Spleen (tissue), 7 donors: ENCODE results near the gene OR4D6.

Experiments used
- CTCF ChIP-seq, 11 experiments: fragments of 200-600 bp in 7 of 11; fragments of 450-650 bp in 4 of 11; sonication (generic) in 4 of 11; IDR thresholded peaks in 8 of 11; conservative IDR thresholded peaks in 3 of 11; 1 replicate in 7 of 11; 2 replicates in 4 of 11; pipeline versions ENCODE4 v1.4.0 to v1.8.0; 2016 to 2021; ENCODE audit warnings: antibody characterized with exemption in 11 of 11, inconsistent platforms in 4 of 11, mild to moderate bottlenecking in 1 of 11
- POLR2A ChIP-seq, 3 donors: fragments of 450-650 bp; IDR thresholded peaks; one replicate each; pipeline ENCODE4 v1.5.1; 2017; ENCODE audit warnings: antibody characterized with exemption in 3 of 3, mild to moderate bottlenecking in 1 of 3
- donor health status: DM: no; HTN: no; CAD: no; lungs with moderate emphysema.
- donor health status: DM: no; HTN: no; CAD: no.
- donor health status: DM: no; HTN: no; CAD: no.

- no peak for TF ChIP-seq POLR2A (IDR thresholded peaks at IDR 0.05)
- no peak for TF ChIP-seq CTCF (IDR thresholded peaks at IDR 0.05 in 8 of 11, conservative IDR thresholded peaks at IDR 0.05 in 3 of 11)
Measured at GRCh38 chr11:59416613-59417012, 40.1 kb upstream of the OR4D6 start.
